NCI-H774 (cell line): ENCODE results near the gene FBXO46.

ENCODE experiments used
- DNase-seq: peaks from one replicate; lab custom pipeline; 2025; lab: John Stamatoyannopoulos, UW

Gene FBXO46

DNA sequence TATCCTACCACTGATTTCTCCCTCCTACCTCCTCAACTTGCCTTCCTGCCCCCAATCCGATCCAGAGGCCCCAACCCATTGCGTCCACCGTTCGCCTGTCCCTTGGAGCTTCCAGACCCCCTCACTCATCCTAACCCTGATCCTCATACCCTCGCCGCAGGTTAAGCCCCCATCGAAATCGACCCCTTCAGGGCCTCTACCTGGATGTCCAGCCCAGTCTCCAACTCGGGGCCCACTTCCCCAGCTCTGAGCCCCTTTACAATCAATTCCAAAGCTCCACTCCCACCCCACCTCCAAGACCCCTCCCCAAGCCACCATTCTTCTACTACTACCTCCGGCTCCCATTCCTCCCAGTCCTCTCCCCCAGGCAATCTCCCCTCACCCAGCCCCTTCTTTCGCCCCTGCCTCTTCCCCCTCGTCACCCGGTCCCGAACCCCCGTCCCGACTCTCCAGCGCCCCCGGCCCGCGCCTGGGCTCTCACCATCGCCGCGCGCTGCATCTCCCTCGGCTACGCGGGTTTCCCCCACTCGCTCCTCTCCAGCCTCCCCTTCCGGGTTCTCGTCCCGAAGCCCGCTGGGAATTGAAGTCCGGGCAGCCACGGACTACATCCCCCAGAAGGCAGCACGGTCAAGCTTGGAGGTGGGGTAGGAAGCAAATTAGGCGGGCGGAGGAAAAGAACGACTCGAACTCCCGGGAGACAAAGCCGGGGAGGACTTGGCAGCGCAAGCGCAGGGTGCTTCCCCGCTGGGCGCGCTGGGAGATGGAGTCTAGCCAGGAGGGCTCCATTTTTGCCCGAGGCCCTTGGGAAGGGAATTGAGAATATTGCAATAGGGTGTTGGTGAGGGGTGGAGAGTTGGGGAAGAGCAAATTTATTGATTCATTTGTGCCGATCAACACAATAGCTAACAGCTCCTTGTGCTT lies at the start of gene FBXO46:
FBXO46 (minus strand) TSS at position 529 of the 921 bp plus-strand sequence. CDS start 17,401 bp downstream, outside the sequence.
- peak; percentile 99 for DNase-seq

GRCh38 chr19:45780146-45780447 lies 49.4 kb upstream of the FBXO46 start:
- DNase-seq = no peak

DNA sequence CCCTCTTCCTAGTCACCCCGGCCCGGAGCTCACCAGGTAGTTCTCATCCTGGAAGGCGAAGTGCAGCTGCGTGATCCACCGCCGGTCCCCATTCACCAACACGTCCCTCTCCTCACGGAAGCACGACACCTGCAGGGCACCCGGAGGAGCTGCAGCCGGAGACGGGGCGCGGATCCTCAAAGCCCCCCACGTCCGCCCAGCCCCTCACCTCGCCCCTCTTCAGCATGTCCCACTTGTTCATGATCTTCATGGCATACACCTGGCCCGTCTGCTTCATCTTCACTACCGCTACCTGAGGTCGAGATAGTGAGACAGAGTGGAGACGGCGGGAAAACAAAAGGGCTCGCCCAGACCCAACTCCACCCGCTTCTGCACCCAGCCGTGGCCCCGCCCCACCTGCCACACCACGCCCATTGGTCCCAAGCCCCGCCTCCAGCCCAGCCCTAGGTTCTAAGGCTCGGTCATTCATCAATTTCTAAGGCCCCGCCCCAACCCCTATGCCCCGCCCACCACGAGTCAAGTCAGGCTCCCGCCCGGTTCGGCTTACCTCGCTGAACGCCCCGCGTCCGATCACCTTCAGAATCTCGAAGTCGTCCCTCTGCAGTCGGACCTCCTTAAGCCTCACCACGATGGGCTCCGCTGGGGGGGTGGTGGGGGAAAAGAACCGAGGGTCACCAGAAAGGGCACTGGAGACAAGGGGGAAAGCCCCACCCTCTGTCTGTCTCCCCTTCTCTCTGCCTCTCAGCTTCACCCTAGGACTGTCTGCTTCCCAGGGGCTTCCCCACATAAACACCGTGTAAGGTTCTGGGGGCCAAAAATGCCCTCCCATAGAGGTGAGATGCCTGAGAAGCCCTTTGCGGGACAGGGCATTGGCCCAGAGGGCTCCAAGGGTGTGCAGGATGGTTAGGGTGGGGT lies 48.8 kb upstream of the FBXO46 start:
- DNase-seq = peak; percentile 82

DNA sequence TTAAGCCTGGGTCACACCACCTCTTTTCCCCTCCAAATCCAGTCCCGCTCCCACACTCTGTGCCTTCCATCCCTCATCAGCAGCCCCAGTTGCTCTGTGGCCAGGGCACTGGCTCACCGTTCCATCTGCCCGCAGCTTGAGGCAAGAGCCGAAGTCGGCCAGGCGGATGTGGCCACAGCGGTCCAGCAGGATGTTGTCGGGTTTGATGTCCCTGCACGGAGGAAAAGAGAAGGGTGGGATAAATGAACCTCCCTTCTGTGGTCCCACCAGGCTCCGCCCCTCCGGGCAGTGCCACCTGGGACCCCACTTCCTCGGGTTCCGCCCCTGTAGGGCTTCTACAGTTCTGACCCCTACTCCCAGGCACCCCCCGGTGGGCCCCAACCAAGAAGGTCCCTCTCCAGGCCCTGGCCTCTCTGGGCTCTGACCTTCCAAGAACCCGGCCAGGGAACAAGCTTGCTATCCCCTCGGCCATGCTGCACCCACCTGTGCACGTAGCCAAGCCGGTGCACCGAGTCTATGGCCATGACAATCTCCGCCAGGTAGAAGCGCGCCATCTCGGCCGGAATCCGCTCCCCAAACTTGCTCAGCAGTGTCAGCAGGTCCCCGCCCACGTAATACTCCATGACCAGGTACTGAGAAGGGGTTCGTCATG lies 47.4 kb upstream of the FBXO46 start:
- no peak for DNase-seq

- DNase-seq = no peak
Observed at GRCh38 chr19:45777395-45777961, 46.8 kb upstream of the FBXO46 start.

GRCh38 chr19:45774765-45775164 lies 44.1 kb upstream of the FBXO46 start:
- DNase-seq = no peak

DNA sequence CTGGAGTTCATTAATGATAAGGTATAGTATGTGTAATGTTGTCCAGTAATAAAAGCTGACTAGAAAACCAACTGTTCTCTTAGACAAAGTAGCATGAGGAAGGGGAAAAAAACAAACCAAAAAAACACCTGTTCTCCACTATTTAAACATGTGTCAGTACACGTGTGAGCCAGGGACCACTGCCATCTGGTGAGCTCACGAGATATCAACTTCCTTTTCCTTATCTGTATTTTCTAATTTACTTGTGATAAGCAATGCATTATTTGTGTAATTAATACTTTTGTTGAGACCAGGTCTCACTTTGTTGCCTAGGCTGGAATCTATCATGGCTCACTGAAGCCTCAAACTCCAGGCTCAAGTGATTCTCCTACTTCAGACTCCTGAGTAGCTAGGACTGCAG lies 42.7 kb upstream of the FBXO46 start:
- no peak for DNase-seq

GRCh38 chr19:45772912-45773311 lies 42.2 kb upstream of the FBXO46 start:
- DNase-seq = no peak

GRCh38 chr19:45772130-45772840 lies 41.6 kb upstream of the FBXO46 start:
- DNase-seq = no peak

DNA sequence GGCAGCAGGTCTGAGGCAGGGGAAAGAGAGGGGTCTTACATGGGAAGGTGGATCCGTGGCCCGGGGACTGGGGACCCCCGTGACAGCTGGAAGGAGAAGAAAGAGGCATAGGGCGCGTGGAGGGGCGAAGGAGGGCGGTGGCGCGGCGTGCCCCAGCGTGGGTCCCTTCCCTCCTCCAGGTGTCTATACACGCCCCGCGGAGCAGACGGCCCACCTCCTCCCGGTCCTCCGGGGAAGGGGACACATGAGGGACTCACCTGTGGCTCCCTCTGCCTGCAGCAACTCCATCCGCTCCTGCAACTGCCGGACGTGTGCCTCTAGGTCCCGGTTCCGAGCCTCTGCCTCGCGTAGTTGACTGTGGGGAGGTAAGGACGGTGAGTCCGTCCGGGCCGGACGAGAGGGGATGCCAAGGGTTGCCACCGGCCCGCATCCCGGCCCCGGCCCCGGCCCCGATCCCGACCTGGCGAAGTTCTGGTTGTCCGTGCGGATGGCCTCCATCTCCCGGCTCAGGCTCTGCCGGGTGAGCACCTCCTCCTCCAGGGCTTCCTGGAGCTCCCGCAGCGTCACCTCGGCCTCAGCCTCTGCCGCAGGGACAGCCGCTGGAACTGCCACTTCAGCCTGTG lies 40.7 kb upstream of the FBXO46 start:
- DNase-seq = no peak

DNA sequence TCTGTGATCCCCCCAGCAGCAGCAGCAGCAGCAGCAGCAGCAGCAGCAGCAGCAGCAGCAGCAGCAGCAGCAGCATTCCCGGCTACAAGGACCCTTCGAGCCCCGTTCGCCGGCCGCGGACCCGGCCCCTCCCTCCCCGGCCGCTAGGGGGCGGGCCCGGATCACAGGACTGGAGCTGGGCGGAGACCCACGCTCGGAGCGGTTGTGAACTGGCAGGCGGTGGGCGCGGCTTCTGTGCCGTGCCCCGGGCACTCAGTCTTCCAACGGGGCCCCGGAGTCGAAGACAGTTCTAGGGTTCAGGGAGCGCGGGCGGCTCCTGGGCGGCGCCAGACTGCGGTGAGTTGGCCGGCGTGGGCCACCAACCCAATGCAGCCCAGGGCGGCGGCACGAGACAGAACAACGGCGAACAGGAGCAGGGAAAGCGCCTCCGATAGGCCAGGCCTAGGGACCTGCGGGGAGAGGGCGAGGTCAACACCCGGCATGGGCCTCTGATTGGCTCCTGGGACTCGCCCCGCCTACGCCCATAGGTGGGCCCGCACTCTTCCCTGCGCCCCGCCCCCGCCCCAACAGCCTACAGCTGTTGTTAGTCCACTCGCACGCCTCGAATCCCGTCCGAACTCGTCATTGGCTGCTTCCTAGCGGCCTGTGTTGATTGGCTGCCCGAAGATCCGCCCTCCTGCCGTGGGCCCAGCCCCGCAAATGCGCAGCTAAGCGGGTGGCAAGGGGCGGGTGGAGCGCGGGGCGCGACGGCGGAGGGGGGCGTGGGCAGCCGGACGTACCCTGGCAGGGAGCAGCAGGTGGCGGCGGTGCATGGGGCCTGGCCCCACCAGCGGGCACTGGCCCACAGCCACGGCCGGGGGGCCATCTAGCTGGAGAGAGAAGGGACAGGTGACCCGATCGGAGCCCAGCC lies 39.8 kb upstream of the FBXO46 start:
- DNase-seq = peak; percentile 93

DNA sequence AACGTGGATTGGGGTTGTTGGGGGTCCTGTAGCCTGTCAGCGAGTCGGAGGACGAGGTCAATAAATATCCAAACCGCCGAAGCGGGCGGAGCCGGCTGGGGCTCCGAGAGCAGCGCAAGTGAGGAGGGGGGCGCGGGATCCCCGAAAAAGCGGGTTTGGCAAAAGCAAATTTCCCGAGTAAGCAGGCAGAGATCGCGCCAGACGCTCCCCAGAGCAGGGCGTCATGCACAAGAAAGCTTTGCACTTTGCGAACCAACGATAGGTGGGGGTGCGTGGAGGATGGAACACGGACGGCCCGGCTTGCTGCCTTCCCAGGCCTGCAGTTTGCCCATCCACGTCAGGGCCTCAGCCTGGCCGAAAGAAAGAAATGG lies 39.1 kb upstream of the FBXO46 start:
- DNase-seq = no peak

DNA sequence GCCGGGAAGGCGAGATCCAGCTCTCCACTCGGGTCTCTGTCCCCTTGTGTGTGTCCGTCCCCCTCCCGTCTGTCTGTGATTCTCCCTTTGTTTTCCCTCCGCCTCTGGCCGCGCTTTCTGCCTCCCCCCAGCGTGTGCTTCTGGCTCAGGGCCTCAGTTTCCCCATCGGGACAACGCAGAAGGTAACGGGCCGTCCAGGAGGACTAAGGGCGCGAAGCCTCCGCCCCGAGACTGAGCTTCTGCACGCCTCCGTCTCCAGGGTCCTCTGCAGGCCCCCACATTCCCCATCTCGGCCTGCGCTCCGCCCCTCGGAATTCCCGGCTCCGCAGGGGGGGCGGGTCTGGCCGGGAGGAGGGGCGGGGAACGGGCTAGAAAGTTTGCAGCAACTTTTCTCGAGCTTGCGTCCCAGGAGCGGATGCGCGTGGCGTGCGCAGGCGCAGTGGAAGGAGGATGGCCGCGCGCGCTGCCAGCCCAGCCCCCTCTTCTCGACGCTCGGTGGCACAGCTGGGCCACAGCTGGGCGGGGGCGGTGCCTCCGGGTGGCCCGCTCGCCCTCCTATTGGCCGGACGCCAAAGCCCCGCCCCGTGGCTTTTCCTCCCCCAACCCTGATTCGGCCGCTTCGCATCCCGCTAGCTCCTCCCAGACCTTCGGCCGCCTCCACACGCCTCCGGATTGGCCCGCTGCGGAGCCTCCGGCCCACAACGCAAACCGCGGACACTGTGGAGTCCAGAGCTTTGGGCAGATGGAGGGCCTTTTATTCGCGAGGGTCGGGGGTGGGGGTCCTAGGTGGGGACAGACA lies 38.5 kb upstream of the FBXO46 start, which contains the start of gene SIX5:
SIX5 (minus strand) TSS at position 269 of the 799 bp plus-strand sequence. CDS start 408 bp downstream, outside the sequence.
- peak; percentile 97 for DNase-seq

- no peak for DNase-seq
Observed at GRCh38 chr19:45768655-45768983, 37.9 kb upstream of the FBXO46 start.

GRCh38 chr19:45767881-45768654 lies 37.4 kb upstream of the FBXO46 start:
- DNase-seq = no peak

DNA sequence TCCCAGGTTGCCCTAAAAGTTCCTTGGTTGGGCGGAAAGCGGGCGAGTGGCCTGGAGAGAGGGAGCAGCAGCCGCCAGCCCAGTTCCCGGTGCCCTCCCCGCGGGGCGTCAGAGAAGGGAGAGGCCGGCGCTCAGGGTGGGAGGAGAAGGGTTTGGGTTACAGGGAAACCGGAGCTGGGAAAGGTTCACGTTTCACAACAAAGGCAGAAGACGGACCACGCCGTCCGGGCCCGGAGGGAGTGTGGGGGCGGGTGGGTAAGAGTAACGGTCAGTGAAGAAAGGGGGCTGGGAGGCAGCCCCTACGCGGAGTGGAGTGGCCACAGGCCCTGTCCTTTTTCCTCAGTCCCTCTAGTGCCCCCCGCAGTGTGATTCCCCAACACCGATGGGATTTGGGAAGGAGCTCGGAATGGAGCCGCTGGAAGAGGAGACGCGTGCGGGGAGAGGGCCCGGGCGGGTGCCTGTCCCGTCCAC lies 36.7 kb upstream of the FBXO46 start:
- no peak for DNase-seq

DNA sequence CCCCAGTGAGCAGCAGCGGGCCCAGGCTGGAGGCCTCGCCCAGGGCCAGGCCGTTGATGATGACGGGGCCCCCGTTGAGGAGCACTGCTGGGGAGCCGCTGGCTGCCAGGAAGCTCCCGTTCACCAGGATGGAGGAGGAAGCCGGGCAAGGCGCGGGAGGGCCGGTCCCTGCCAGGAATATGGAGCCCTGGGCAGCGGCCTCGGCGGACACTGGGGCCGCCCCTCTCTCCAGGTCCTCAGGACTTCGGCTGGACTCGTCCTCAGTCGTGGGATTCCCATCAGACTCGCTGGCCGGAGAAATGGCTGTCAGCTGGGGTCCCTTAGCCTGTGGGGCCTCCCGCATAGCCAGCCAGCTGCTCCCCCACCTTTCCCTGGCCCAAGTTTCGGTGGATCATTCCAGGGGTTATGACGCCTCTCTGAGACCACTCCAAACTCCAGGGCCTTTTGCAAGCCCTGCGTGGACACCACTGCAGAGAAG lies 36.2 kb upstream of the FBXO46 start:
- no peak for DNase-seq

DNA sequence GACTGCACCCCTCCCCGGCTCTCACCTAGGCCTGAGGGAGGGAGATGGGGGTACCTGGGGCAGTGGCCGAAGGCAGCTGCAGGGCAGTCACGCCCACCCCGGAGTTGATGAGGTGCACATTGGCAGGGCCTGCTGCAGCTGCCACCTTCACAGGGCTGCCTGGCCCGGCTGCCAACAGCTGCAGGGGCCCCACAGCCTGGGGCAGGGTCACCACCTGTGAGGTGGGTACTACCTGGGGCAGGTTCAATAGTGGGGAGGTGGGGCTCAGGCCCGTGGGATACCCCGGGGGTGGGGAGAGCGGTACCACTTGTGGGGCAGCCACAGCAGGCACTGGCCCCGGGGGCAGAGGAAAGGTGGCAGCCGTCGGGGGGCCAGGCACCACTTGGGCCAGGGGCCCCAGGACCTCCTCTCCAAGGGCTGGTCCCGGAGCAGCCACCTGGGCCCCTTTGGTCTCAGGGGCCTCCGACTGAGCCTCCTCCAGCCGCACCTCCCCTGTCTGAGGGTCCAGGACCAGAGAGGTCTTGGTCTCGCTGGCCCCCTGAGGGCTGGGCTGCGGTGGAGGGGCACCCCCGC lies 35.7 kb upstream of the FBXO46 start:
- DNase-seq = no peak
